Colonic mucosa (tissue), 4 donors: ENCODE measurements around the gene ANKRD11. TPM values are rescaled to one million over a fixed set of nuclear protein-coding genes. Genes with fewer than 3 reads are reported as not detected.
A peak's percentile ranks its signal among the peaks of the same experiment; 100 is the strongest.

Source experiments
- DNase-seq: peaks from one replicate; pipeline ENCODE4 v3.0.0-alpha.2; 2020
- H3K27ac ChIP-seq: fragments of 200-600 bp; one replicate; pipeline ENCODE4 v1.8.0; 2021
- H3K27me3 ChIP-seq: fragments of 200-600 bp; one replicate; pipeline ENCODE4 v1.8.0; 2021
- H3K36me3 ChIP-seq: fragments of 200-600 bp; one replicate; pipeline ENCODE4 v1.8.0; 2021
- H3K4me1 ChIP-seq: fragments of 200-600 bp; one replicate; pipeline ENCODE4 v1.8.0; 2021; ENCODE audit warnings: mild to moderate bottlenecking
- H3K4me3 ChIP-seq: fragments of 200-600 bp; one replicate; pipeline ENCODE4 v1.8.0; 2021
- H3K9ac ChIP-seq, 2 donors: one replicate each; pipeline ENCODE4 v1.7.0; 2013; ENCODE audit warnings: control low read depth in 2 of 2, low read depth in 2 of 2, low read length in 2 of 2
- H3K9me3 ChIP-seq: fragments of 200-600 bp; one replicate; pipeline ENCODE4 v1.8.0; 2021
- intact Hi-C: fragments of 100-400 bp; cut with DNase I; formaldehyde crosslinking; loops from one replicate; pipeline ENCODE4 v1.14.1; 2022
- total RNA-seq, 2 donors: library from RNA; stranded (reverse); fragmentation: NEBNext Ultra II Directional in 1 of 2; extraction: Animal tissue kit (Norgen Biotek cat#: 25700) in 1 of 2; gene quantifications; one replicate each; pipeline ENCODE4 v1.2.1, GENCODE V29; 2021
- TF ChIP-seq, protein P1 (sequence below): fragments of 200-600 bp; IDR thresholded peaks from one replicate; pipeline ENCODE4 v1.8.0; 2022; ENCODE audit warnings: antibody characterized with exemption, mild to moderate bottlenecking
- donor health status: healthy.
- donor health status: DM: no; HTN: no; CAD: no.
- donor health status: DM: no; HTN: no; CAD: no.

The ANKRD11 gene
- total RNA-seq, 2 donors from 2014 or later: 69.4 to 129 TPM

DNA sequence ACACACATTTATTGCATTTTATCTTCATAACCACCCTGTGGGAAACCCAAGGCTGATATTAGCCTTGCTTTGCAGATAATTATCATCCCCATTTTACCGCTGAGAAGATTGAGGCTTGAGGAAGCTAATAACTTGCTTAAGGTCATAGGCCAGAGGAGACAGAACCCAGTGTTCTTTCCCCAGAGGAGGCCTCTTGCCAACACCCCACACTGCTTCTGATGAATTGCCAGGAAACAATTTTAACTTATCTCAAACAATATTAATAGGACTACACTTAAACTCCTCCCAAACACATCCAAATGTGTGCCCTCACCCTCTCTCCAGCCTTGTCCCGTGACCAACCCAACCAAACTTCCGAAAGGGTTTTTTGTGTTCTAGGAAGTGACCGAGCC is 15.7 kb upstream of the ANKRD11 start:
- H3K27me3 ChIP-seq: no peaks in the 10 kb centered on the region
- peaks cover 19% of the 10 kb centered on the region for H3K4me1 ChIP-seq
- DNase-seq: no peak
- peak overlapping the region; percentile 91 for H3K27ac ChIP-seq
- no peak overlapping the region for H3K4me3 ChIP-seq
- no peaks in the 10 kb centered on the region for H3K9me3 ChIP-seq
- intact Hi-C loops: no loop called here
- H3K36me3 ChIP-seq: no peaks in the 10 kb centered on the region
- H3K9ac ChIP-seq: peak overlapping the region; percentile 45 to 78
- TF ChIP-seq, protein P1, sequence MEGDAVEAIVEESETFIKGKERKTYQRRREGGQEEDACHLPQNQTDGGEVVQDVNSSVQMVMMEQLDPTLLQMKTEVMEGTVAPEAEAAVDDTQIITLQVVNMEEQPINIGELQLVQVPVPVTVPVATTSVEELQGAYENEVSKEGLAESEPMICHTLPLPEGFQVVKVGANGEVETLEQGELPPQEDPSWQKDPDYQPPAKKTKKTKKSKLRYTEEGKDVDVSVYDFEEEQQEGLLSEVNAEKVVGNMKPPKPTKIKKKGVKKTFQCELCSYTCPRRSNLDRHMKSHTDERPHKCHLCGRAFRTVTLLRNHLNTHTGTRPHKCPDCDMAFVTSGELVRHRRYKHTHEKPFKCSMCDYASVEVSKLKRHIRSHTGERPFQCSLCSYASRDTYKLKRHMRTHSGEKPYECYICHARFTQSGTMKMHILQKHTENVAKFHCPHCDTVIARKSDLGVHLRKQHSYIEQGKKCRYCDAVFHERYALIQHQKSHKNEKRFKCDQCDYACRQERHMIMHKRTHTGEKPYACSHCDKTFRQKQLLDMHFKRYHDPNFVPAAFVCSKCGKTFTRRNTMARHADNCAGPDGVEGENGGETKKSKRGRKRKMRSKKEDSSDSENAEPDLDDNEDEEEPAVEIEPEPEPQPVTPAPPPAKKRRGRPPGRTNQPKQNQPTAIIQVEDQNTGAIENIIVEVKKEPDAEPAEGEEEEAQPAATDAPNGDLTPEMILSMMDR: no peak

GRCh38 chr16:89505204-89506112 is 15.1 kb upstream of the ANKRD11 start:
- TF ChIP-seq, protein P1: no peak
- intact Hi-C loops: loop anchor here (2.0 kb wide), 1 partner anchor 15 kb away; the partner anchor contains the start of gene ANKRD11
- peak; percentile 98 for DNase-seq
- H3K9ac ChIP-seq: peak overlapping the region; percentile 45 to 78
- H3K4me3 ChIP-seq: no peak overlapping the region
- no peaks in the 10 kb centered on the region for H3K36me3 ChIP-seq
- no peaks in the 10 kb centered on the region for H3K27me3 ChIP-seq
- H3K9me3 ChIP-seq: no peaks in the 10 kb centered on the region
- H3K27ac ChIP-seq: peak overlapping the region; percentile 91
- H3K4me1 ChIP-seq: peaks cover 19% of the 10 kb centered on the region

DNA sequence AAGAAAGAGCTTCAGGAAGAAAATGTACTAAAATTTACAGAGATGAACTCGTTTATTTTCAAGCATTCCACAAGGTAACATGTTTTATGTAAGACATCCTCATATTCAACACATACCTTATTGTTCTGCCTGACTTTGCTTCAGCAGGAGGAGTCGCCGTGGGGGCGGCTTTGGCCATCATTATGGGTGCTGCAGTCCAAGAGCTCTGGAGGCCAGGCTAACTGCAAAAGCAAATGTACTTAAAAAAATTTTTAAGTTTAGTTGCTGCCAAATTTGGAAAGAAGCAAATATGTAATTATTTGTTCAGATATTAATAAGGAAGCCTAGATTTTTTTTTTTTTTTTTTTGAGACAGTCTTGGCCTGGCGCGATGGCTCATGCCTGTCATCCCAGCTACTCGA is 13.7 kb upstream of the ANKRD11 start:
- no peak for DNase-seq
- Histone ChIP-seq H3K4me3 (no peak overlapping the region), H3K4me1 (peaks cover 10% of the 10 kb centered on the region), H3K27ac (no peak overlapping the region), H3K9me3 (no peaks in the 10 kb centered on the region), H3K27me3 (no peaks in the 10 kb centered on the region), H3K9ac (no peak overlapping the region), H3K36me3 (no peaks in the 10 kb centered on the region)
- intact Hi-C loops: loop anchor here (2.0 kb wide), 1 partner anchor 13 kb away; the partner anchor contains the start of gene ANKRD11
- TF ChIP-seq, protein P1: no peak

GRCh38 chr16:89502081-89502843 is 11.9 kb upstream of the ANKRD11 start:
- peak overlapping the region in 1 of 2 donors; percentile 58 for H3K9ac ChIP-seq
- H3K4me3 ChIP-seq: no peak overlapping the region
- TF ChIP-seq, protein P1: no peak
- intact Hi-C loops: no loop called here
- peak overlapping the region; percentile 53 for H3K27ac ChIP-seq
- DNase-seq: peak; percentile 77
- no peaks in the 10 kb centered on the region for H3K36me3 ChIP-seq
- no peaks in the 10 kb centered on the region for H3K9me3 ChIP-seq
- H3K27me3 ChIP-seq: no peaks in the 10 kb centered on the region
- peaks cover 8% of the 10 kb centered on the region for H3K4me1 ChIP-seq

- H3K4me3 ChIP-seq: no peak overlapping the region
- no peak for DNase-seq
- TF ChIP-seq, protein P1: no peak
- H3K9ac ChIP-seq: no peak overlapping the region
- H3K9me3 ChIP-seq: no peaks in the 10 kb centered on the region
- H3K27ac ChIP-seq: no peak overlapping the region
- H3K4me1 ChIP-seq: no peaks in the 10 kb centered on the region
- no peaks in the 10 kb centered on the region for H3K36me3 ChIP-seq
- no peaks in the 10 kb centered on the region for H3K27me3 ChIP-seq
- intact Hi-C loops: no loop called here
These were observed 9.4 kb upstream of the ANKRD11 start for GRCh38 chr16:89499767-89500166.
